ENCODE measurements around the gene HSFX3.
"Not testable (repeated sequence)": the region's sequence is repeated elsewhere in the genome, so short reads cannot be mapped to it uniquely, and the experiment has no call there.

DNA sequence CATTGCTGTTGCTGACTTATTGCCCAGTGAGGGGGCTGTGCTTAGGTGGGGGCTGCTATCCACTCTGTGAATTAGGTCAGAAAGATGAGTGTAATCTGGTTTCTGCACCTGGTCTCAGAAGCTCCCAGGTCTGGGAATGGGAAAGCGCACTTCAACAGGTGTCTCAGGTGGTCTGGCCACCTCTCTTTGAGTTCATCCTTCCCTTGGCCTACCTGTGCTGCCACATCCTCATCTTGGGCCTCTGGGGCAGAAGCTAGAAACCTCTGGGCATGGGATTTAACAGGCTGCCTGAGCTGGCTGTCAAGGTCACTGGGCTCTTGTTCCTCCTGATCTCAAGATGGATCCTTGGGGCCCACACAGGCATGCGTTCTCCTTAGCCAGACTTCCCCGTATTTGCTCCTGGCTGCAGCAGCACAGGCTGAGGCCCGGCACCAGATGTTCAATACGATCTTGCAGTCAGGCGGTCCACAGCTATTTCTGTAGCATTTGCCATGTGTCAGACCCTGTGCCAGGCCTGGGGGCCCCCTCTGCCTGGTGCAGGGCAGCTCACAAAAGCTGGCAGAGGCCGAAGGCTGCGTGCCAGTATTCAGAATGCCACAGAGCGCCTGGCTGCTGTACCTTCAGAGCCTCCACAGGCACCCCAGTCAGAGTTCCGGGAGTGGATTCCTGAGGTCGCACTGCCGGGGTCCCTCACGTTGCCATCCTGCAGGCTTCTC lies 23.2 kb downstream of the HSFX3 start:
- TF ChIP-seq, protein P1, sequence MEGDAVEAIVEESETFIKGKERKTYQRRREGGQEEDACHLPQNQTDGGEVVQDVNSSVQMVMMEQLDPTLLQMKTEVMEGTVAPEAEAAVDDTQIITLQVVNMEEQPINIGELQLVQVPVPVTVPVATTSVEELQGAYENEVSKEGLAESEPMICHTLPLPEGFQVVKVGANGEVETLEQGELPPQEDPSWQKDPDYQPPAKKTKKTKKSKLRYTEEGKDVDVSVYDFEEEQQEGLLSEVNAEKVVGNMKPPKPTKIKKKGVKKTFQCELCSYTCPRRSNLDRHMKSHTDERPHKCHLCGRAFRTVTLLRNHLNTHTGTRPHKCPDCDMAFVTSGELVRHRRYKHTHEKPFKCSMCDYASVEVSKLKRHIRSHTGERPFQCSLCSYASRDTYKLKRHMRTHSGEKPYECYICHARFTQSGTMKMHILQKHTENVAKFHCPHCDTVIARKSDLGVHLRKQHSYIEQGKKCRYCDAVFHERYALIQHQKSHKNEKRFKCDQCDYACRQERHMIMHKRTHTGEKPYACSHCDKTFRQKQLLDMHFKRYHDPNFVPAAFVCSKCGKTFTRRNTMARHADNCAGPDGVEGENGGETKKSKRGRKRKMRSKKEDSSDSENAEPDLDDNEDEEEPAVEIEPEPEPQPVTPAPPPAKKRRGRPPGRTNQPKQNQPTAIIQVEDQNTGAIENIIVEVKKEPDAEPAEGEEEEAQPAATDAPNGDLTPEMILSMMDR (IDR thresholded peaks at IDR 0.05): not testable (repeated sequence)
- TF ChIP-seq POLR2AphosphoS5 (IDR thresholded peaks at IDR 0.05): not testable (repeated sequence)
